WTC11 (cell line): ENCODE results near the gene PTGES2. TPM values are rescaled to one million over a fixed set of nuclear protein-coding genes. Genes with fewer than 3 reads are reported as not detected.

Experiments
- ATAC-seq: fragments of 200-7000 bp; cut with Tn5 transposase; 2 replicates; pipeline ENCODE4 v1.10.0; 2021; ENCODE audit warnings: mild to moderate bottlenecking, moderate library complexity
- CTCF ChIA-PET: fragments of 300-600 bp; sonication (Branson Sonifier 250); formaldehyde crosslinking; loops from one replicate; lab custom pipeline; 2021; ENCODE audit warnings: antibody characterized with exemption; lab: Charles Lee
- POLR2A ChIA-PET: fragments of 350-600 bp; sonication (Branson Sonifier 250); formaldehyde crosslinking; loops from one replicate; lab custom pipeline; 2021; ENCODE audit warnings: antibody characterized with exemption; lab: Charles Lee
- DNase-seq: peaks from one replicate; pipeline ENCODE4 v3.0.0; 2021; ENCODE audit warnings: low spot score
- H3K27ac Mint-ChIP-seq: 2 replicates; pipeline ENCODE4 v1.8.0; 2021; ENCODE audit warnings: mixed read lengths
- H3K27me3 Mint-ChIP-seq: 2 replicates; pipeline ENCODE4 v1.8.0; 2021; ENCODE audit warnings: low read depth, mild to moderate bottlenecking, moderate library complexity, mixed read lengths
- H3K36me3 Mint-ChIP-seq: 2 replicates; pipeline ENCODE4 v1.8.0; 2021; ENCODE audit warnings: mixed read lengths
- H3K4me1 Mint-ChIP-seq: 2 replicates; pipeline ENCODE4 v1.8.0; 2022; ENCODE audit warnings: mixed read lengths
- H3K4me3 Mint-ChIP-seq: 2 replicates; pipeline ENCODE4 v1.8.0; 2021; ENCODE audit warnings: mild to moderate bottlenecking, moderate library complexity, mixed read lengths
- H3K9me3 Mint-ChIP-seq: 2 replicates; pipeline ENCODE4 v1.8.0; 2021; ENCODE audit warnings: mixed read lengths
- CDX4 ChIP-seq: fragments of 250-450 bp; sonication (Bioruptor Pico); IDR thresholded peaks from 2 replicates; pipeline ENCODE4 v1.9.0; 2021; ENCODE audit warnings: moderate library complexity, mild to moderate bottlenecking, inconsistent platforms, borderline replicate concordance
- GABPB1 ChIP-seq: sonication (generic); formaldehyde crosslinking; IDR thresholded peaks from 2 replicates; pipeline ENCODE4 v1.8.1; 2023; ENCODE audit warnings: mild to moderate bottlenecking, missing genetic modification reagents
- SOX15 ChIP-seq: fragments of 250-450 bp; sonication (Bioruptor Pico); IDR thresholded peaks from 2 replicates; pipeline ENCODE4 v1.9.0; 2021; ENCODE audit warnings: mild to moderate bottlenecking
- ZNF263 ChIP-seq: sonication (generic); formaldehyde crosslinking; IDR thresholded peaks from 2 replicates; pipeline ENCODE4 v1.8.1; 2022; ENCODE audit warnings: low read depth, mild to moderate bottlenecking, moderate library complexity, missing genetic modification reagents
- total RNA-seq: library from RNA; stranded (reverse); gene quantifications from 3 replicates; pipeline ENCODE4 v1.2.3, GENCODE V29; 2021
- TF ChIP-seq, protein P1 (sequence below): sonication (generic); formaldehyde crosslinking; IDR thresholded peaks from 2 replicates; pipeline ENCODE4 v1.8.1; 2023; ENCODE audit warnings: mild to moderate bottlenecking, moderate library complexity, missing genetic modification reagents
- TF ChIP-seq, protein P2 (sequence below): sonication (generic); formaldehyde crosslinking; IDR thresholded peaks from 2 replicates; pipeline ENCODE4 v1.8.1; 2023; ENCODE audit warnings: mild to moderate bottlenecking, missing genetic modification reagents, moderate library complexity
- TF ChIP-seq, protein P3 (sequence below): sonication (generic); formaldehyde crosslinking; IDR thresholded peaks from 2 replicates; pipeline ENCODE4 v1.8.1; 2022; ENCODE audit warnings: mild to moderate bottlenecking, moderate library complexity, missing genetic modification reagents
- TF ChIP-seq, protein P4 (sequence below): sonication (generic); formaldehyde crosslinking; IDR thresholded peaks from 2 replicates; pipeline ENCODE4 v1.8.0; 2023; ENCODE audit warnings: missing genetic modification reagents, mild to moderate bottlenecking, borderline replicate concordance
- TF ChIP-seq, protein P5 (sequence below): fragments of 250-450 bp; sonication (Bioruptor Pico); conservative IDR thresholded peaks from 2 replicates; pipeline ENCODE4 v1.9.0; 2021; ENCODE audit warnings: mild to moderate bottlenecking
- TF ChIP-seq, protein P6 (sequence below): sonication (generic); formaldehyde crosslinking; IDR thresholded peaks from 2 replicates; pipeline ENCODE4 v1.8.1; 2023; ENCODE audit warnings: mild to moderate bottlenecking, missing genetic modification reagents, borderline replicate concordance

The PTGES2 gene
- total RNA-seq, 1 experiment from 2014 or later = 118 TPM

DNA sequence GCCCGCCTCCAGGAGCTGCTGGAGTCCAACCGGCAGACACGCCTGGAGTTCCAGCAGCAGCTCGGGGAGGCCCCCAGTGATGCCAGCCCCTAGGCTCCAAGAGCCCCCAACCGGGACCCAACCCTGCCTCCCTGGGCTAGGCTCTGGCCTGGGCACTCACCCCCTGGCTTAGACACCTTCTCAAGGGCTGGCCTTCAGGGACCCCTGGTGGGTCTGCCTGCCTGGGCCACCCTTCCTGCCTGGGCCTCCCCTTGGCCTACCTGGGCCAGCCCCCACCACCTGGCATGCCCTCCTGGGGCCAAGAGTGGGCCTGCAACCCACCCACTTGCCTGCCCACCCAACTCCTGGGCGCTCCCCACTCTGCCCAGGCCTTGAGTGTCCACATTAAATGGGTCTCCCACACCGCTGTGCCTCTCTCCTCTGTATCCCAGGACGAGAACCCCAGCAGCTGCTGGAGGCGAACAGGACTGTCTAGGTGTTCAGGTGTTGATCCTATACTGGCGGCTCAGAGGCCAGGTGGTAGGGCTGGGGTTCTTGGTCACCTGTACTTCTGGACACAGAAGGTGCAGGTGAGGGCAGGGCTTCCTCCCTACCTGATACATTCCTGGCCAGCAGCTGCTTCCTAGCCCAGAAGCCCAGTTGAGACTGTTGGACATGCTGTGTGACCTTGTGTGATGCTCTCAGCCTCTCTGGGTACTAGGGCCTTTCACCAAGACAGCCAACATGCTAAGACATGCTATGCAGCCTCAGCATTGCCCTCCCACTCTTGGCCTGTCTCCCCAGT is 36.2 kb upstream of the PTGES2 start:
- H3K9me3 Mint-ChIP-seq = no peaks in the 10 kb centered on the region
- no peak overlapping the region for H3K4me3 Mint-ChIP-seq
- POLR2A ChIA-PET = no interaction called here
- H3K27me3 Mint-ChIP-seq = no peaks in the 10 kb centered on the region
- peaks cover 5% of the 10 kb centered on the region for H3K4me1 Mint-ChIP-seq
- TF ChIP-seq SOX15 = no peak
- TF ChIP-seq, all 79 proteins: peak for 0
- Mint-ChIP-seq H3K27ac (no peak overlapping the region), H3K36me3 (peaks cover 24% of the 10 kb centered on the region)
- CTCF ChIA-PET = interaction anchor here (2.1 kb wide), 1 partner anchor 39 kb away, joined by 7 read pairs; no protein-coding TSS in a partner anchor
- ATAC-seq (no peak), DNase-seq (no peak)

DNA sequence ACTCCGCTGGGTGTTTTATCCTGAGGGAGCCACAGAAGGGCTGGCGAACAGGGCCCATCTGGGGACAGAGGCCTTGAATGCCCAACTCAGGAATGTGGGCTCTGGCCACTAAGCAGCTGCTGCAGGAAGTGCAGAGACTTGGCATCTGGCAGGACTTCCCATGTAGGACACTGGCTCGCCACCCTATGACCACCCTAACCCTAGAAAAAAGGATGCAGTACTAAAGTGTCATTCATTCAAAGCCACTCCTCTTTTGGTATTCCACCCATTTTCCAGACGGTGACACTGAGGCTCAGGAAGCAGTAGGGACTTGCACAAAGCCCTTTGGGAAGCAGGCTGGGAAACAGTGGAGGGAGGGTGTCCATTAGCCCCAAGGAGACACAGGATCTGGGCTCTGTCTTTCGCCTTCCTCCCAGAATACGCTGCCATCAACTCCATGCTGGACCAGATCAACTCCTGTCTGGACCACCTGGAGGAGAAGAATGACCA is 35.5 kb upstream of the PTGES2 start:
- CTCF ChIA-PET = interaction anchor here (2.1 kb wide), 1 partner anchor 38 kb away, joined by 7 read pairs; no protein-coding TSS in a partner anchor
- Mint-ChIP-seq H3K27me3 (no peaks in the 10 kb centered on the region), H3K9me3 (no peaks in the 10 kb centered on the region), H3K27ac (no peak overlapping the region), H3K36me3 (peaks cover 21% of the 10 kb centered on the region), H3K4me3 (no peak overlapping the region), H3K4me1 (peaks cover 5% of the 10 kb centered on the region)
- ATAC-seq = no peak
- TF ChIP-seq, protein P1, sequence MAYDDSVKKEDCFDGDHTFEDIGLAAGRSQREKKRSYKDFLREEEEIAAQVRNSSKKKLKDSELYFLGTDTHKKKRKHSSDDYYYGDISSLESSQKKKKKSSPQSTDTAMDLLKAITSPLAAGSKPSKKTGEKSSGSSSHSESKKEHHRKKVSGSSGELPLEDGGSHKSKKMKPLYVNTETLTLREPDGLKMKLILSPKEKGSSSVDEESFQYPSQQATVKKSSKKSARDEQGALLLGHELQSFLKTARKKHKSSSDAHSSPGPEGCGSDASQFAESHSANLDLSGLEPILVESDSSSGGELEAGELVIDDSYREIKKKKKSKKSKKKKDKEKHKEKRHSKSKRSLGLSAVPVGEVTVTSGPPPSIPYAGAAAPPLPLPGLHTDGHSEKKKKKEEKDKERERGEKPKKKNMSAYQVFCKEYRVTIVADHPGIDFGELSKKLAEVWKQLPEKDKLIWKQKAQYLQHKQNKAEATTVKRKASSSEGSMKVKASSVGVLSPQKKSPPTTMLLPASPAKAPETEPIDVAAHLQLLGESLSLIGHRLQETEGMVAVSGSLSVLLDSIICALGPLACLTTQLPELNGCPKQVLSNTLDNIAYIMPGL (CRISPR knock-in tag) = no peak
- TF ChIP-seq CDX4 (CRISPR knock-in tag) (no peak), ZNF263 (no peak), GABPB1 (no peak)
- TF ChIP-seq, protein P2, sequence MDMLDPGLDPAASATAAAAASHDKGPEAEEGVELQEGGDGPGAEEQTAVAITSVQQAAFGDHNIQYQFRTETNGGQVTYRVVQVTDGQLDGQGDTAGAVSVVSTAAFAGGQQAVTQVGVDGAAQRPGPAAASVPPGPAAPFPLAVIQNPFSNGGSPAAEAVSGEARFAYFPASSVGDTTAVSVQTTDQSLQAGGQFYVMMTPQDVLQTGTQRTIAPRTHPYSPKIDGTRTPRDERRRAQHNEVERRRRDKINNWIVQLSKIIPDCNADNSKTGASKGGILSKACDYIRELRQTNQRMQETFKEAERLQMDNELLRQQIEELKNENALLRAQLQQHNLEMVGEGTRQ (CRISPR knock-in tag) = no peak
- TF ChIP-seq, protein P3, sequence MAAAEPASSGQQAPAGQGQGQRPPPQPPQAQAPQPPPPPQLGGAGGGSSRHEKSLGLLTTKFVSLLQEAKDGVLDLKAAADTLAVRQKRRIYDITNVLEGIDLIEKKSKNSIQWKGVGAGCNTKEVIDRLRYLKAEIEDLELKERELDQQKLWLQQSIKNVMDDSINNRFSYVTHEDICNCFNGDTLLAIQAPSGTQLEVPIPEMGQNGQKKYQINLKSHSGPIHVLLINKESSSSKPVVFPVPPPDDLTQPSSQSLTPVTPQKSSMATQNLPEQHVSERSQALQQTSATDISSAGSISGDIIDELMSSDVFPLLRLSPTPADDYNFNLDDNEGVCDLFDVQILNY (CRISPR knock-in tag) = no peak
- TF ChIP-seq, protein P4, sequence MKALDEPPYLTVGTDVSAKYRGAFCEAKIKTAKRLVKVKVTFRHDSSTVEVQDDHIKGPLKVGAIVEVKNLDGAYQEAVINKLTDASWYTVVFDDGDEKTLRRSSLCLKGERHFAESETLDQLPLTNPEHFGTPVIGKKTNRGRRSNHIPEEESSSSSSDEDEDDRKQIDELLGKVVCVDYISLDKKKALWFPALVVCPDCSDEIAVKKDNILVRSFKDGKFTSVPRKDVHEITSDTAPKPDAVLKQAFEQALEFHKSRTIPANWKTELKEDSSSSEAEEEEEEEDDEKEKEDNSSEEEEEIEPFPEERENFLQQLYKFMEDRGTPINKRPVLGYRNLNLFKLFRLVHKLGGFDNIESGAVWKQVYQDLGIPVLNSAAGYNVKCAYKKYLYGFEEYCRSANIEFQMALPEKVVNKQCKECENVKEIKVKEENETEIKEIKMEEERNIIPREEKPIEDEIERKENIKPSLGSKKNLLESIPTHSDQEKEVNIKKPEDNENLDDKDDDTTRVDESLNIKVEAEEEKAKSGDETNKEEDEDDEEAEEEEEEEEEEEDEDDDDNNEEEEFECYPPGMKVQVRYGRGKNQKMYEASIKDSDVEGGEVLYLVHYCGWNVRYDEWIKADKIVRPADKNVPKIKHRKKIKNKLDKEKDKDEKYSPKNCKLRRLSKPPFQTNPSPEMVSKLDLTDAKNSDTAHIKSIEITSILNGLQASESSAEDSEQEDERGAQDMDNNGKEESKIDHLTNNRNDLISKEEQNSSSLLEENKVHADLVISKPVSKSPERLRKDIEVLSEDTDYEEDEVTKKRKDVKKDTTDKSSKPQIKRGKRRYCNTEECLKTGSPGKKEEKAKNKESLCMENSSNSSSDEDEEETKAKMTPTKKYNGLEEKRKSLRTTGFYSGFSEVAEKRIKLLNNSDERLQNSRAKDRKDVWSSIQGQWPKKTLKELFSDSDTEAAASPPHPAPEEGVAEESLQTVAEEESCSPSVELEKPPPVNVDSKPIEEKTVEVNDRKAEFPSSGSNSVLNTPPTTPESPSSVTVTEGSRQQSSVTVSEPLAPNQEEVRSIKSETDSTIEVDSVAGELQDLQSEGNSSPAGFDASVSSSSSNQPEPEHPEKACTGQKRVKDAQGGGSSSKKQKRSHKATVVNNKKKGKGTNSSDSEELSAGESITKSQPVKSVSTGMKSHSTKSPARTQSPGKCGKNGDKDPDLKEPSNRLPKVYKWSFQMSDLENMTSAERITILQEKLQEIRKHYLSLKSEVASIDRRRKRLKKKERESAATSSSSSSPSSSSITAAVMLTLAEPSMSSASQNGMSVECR (CRISPR knock-in tag) = no peak
- TF ChIP-seq, protein P5, sequence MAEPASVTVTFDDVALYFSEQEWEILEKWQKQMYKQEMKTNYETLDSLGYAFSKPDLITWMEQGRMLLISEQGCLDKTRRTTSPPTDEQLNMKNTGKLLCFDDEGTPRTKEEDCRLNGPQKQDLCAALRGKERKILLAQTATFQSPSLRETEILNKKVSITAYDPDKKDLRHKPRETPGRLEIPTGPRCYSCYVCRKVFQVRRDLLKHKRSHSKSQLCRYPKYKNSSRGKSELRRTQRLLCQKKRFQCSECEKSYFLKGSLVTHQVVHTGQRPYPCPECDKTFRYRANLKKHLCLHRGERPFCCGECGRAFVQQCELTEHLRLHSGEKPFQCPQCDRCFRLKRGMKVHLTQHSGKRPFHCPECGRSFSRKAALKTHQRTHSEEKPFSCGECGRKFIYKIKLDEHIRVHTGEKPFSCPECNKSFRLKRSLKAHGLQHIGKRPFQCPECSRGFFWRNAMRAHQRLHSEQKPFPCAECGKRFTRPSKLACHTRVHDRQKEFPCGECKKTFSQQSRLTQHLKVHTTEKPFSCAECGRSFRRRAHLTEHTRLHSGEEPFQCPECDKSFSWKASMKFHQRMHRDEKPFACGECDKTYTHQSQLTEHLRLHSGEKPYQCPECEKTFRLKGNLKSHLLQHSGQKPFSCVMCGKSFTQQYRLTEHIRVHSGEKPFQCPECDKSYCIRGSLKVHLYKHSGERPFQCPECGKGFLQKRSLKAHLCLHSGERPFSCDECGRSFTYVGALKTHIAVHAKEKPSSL = no peak
- TF ChIP-seq, protein P6, sequence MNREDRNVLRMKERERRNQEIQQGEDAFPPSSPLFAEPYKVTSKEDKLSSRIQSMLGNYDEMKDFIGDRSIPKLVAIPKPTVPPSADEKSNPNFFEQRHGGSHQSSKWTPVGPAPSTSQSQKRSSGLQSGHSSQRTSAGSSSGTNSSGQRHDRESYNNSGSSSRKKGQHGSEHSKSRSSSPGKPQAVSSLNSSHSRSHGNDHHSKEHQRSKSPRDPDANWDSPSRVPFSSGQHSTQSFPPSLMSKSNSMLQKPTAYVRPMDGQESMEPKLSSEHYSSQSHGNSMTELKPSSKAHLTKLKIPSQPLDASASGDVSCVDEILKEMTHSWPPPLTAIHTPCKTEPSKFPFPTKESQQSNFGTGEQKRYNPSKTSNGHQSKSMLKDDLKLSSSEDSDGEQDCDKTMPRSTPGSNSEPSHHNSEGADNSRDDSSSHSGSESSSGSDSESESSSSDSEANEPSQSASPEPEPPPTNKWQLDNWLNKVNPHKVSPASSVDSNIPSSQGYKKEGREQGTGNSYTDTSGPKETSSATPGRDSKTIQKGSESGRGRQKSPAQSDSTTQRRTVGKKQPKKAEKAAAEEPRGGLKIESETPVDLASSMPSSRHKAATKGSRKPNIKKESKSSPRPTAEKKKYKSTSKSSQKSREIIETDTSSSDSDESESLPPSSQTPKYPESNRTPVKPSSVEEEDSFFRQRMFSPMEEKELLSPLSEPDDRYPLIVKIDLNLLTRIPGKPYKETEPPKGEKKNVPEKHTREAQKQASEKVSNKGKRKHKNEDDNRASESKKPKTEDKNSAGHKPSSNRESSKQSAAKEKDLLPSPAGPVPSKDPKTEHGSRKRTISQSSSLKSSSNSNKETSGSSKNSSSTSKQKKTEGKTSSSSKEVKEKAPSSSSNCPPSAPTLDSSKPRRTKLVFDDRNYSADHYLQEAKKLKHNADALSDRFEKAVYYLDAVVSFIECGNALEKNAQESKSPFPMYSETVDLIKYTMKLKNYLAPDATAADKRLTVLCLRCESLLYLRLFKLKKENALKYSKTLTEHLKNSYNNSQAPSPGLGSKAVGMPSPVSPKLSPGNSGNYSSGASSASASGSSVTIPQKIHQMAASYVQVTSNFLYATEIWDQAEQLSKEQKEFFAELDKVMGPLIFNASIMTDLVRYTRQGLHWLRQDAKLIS (CRISPR knock-in tag) = no peak
- POLR2A ChIA-PET = no interaction called here
- DNase-seq = no peak
